ENCODE measurements around the gene ZNF827.
A peak's percentile ranks its signal among the peaks of the same experiment; 100 is the strongest.

The ZNF827 gene

GRCh38 chr4:145938618-145939440, at the start of gene ZNF827:
TSS of gene ZNF827 (minus strand) at chr4:145938823. CDS start at chr4:145938407, 416 bp downstream.
- DNase-seq (ENCODE audit: low read depth) = no peak

GRCh38 chr4:145984563-145984962, 45.9 kb upstream of the ZNF827 start:
- no peak for DNase-seq (ENCODE audit: low read depth)

- no peak for DNase-seq (ENCODE audit: low read depth)
These were observed 44.2 kb upstream of the ZNF827 start for GRCh38 chr4:145982791-145983190.

- DNase-seq (ENCODE audit: low read depth) = no peak
These were observed 40.5 kb upstream of the ZNF827 start for GRCh38 chr4:145979160-145979559.

GRCh38 chr4:145976680-145977079, 38.1 kb upstream of the ZNF827 start:
- DNase-seq (ENCODE audit: low read depth) = no peak

GRCh38 chr4:145960012-145960411, 21.4 kb upstream of the ZNF827 start:
- DNase-seq (ENCODE audit: low read depth) = no peak

GRCh38 chr4:145957302-145957701, 18.7 kb upstream of the ZNF827 start:
- DNase-seq (ENCODE audit: low read depth) = no peak

- DNase-seq (ENCODE audit: low read depth) = no peak
These were observed 17.8 kb upstream of the ZNF827 start for GRCh38 chr4:145956288-145956890.

GRCh38 chr4:145954924-145955339, 16.3 kb upstream of the ZNF827 start:
- peak; percentile 96 for DNase-seq (ENCODE audit: low read depth)

- no peak for DNase-seq (ENCODE audit: low read depth)
These were observed 13.3 kb upstream of the ZNF827 start for GRCh38 chr4:145951931-145952330.

GRCh38 chr4:145945431-145946155, 7.0 kb upstream of the ZNF827 start:
- DNase-seq (ENCODE audit: low read depth) = no peak

- no peak for DNase-seq (ENCODE audit: low read depth)
These were observed 6.3 kb upstream of the ZNF827 start for GRCh38 chr4:145944886-145945285.

- DNase-seq (ENCODE audit: low read depth) = no peak
These were observed 1.2 kb upstream of the ZNF827 start for GRCh38 chr4:145939856-145940255.

GRCh38 chr4:145939441-145939750, 773 bp upstream of the ZNF827 start:
- DNase-seq (ENCODE audit: low read depth) = no peak

GRCh38 chr4:145937971-145938611, 532 bp downstream of the ZNF827 start:
- DNase-seq (ENCODE audit: low read depth) = no peak

- no peak for DNase-seq (ENCODE audit: low read depth)
These were observed 1.4 kb downstream of the ZNF827 start for GRCh38 chr4:145936997-145937901.

- DNase-seq (ENCODE audit: low read depth) = no peak
These were observed 2.3 kb downstream of the ZNF827 start for GRCh38 chr4:145936142-145936996.

- no peak for DNase-seq (ENCODE audit: low read depth)
These were observed 3.1 kb downstream of the ZNF827 start for GRCh38 chr4:145935253-145936141.

GRCh38 chr4:145934434-145935047, 4.1 kb downstream of the ZNF827 start:
- DNase-seq (ENCODE audit: low read depth) = no peak

Measured in HS-5 (cell line).